NCI-H146 (cell line): ENCODE data around the gene RBM19.
"Not testable (repeated sequence)": the region's sequence is repeated elsewhere in the genome, so short reads cannot be mapped to it uniquely, and the experiment has no call there.

ENCODE experiments used
- DNase-seq: peaks from one replicate; lab custom pipeline; 2025; lab: John Stamatoyannopoulos, UW

The RBM19 gene

GRCh38 chr12:113965951-113966797 lies at the start of gene RBM19:
RBM19 (minus strand) TSS chr12:113966325; CDS start chr12:113966227, 98 bp downstream.
- peak; percentile 99 for DNase-seq

- no peak for DNase-seq
Measured at GRCh38 chr12:114015851-114016250, 49.7 kb upstream of the RBM19 start.

GRCh38 chr12:114013575-114014345 lies 47.6 kb upstream of the RBM19 start:
- peak; percentile 70 for DNase-seq

- no peak for DNase-seq
Measured at GRCh38 chr12:114012744-114013431, 46.8 kb upstream of the RBM19 start.

GRCh38 chr12:114011711-114012110 lies 45.6 kb upstream of the RBM19 start:
- DNase-seq, result peak; percentile 72

GRCh38 chr12:114006482-114007425 lies 40.6 kb upstream of the RBM19 start:
- DNase-seq, result no peak

- no peak for DNase-seq
Measured at GRCh38 chr12:114004402-114004801, 38.3 kb upstream of the RBM19 start.

GRCh38 chr12:114003286-114003685 lies 37.2 kb upstream of the RBM19 start:
- DNase-seq, result no peak

GRCh38 chr12:114001511-114002340 lies 35.6 kb upstream of the RBM19 start:
- no peak for DNase-seq

- no peak for DNase-seq
Measured at GRCh38 chr12:114000861-114001260, 34.7 kb upstream of the RBM19 start.

GRCh38 chr12:114000261-114000660 lies 34.1 kb upstream of the RBM19 start:
- not testable (repeated sequence) for DNase-seq

- DNase-seq, result no peak
Measured at GRCh38 chr12:113997365-113997764, 31.2 kb upstream of the RBM19 start.

GRCh38 chr12:113996026-113996425 lies 29.9 kb upstream of the RBM19 start:
- DNase-seq, result no peak

GRCh38 chr12:113994051-113994450 lies 27.9 kb upstream of the RBM19 start:
- no peak for DNase-seq

GRCh38 chr12:113992751-113993150 lies 26.6 kb upstream of the RBM19 start:
- not testable (repeated sequence) for DNase-seq

GRCh38 chr12:113991224-113992044 lies 25.3 kb upstream of the RBM19 start:
- no peak for DNase-seq

GRCh38 chr12:113990250-113991223 lies 24.4 kb upstream of the RBM19 start:
- DNase-seq, result peak; percentile 54

GRCh38 chr12:113988976-113989375 lies 22.9 kb upstream of the RBM19 start:
- DNase-seq, result no peak
